ENCODE results near the gene KCNQ4. TPM values are rescaled to one million over a fixed set of nuclear protein-coding genes. Genes with fewer than 3 reads are reported as not detected.

Gene KCNQ4
- total and polyA plus RNA-seq, 2 donors (not counting 3 experiments of a cell fraction or from before 2014, with no cell fraction given) = 0.06 to 0.07 TPM

DNA sequence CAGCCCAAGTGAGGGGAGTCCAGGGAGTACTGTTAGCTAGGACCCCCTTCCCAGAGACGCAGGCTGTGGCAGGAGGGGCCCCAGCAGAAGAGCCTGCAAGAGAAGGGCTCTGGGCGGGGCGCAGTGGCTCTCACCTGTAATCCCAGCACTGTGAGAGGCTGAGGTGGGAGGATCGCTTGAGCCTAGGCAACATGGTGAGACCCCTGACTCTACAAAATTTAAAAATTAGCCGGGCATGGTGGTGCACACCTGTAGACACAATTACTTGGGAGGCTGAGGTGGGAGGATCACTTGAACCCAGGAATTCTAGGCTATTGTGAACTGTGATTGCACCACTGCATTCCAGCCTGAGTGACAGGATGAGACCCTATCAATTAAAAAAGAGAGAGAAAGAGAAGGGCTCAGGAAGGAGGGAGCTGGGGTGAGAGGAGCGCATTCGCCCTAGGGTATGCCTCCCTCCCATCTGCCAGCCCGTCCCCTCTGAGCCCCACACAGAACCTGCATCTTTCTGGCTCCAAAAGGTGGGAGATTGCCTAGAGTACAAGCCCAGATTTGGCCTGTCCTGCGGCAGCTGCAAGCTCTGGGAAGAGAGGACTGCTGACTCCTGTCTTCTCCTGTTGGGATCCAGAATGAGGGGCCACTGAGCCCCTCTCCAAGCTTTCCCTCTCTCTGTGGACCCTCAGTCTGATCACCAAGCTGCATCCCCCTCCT lies 3.6 kb downstream of the KCNQ4 start:
- no peak for FAIRE-seq
- Histone ChIP-seq H3K4me2 (ENCODE audit: insufficient read depth, low read length) (no peak overlapping the region), H3K27ac (ENCODE audit: insufficient read depth, low read depth, low read length) (no peak overlapping the region), H3K36me3 (ENCODE audit: control insufficient read depth in 2 of 2, extremely low read depth in 1 of 2, insufficient read depth in 2 of 2, low read length in 2 of 2) (no peaks in the 10 kb centered on the region), H3K27me3 (ENCODE audit: control insufficient read depth in 2 of 2, insufficient read depth in 2 of 2, low read length in 2 of 2) (peaks cover 18 to 22% of the 10 kb centered on the region in 2 experiments), H3K9me1 (replicated peaks; ENCODE audit: control insufficient read depth, extremely low read depth, insufficient read depth, low read length) (no peaks in the 10 kb centered on the region), H3K4me1 (ENCODE audit: control insufficient read depth, extremely low read depth, insufficient read depth, low read length) (no peaks in the 10 kb centered on the region), H4K20me1 (replicated peaks; ENCODE audit: control insufficient read depth, extremely low read depth, insufficient read depth, low read length) (no peaks in the 10 kb centered on the region), H3K4me3 (replicated peaks in 1 of 3; ENCODE audit: insufficient read depth in 1 of 3, low read depth in 1 of 3, low read length in 3 of 3) (no peak overlapping the region), H3K79me2 (ENCODE audit: control insufficient read depth, insufficient read depth, low read length) (no peaks in the 10 kb centered on the region), H2AFZ (ENCODE audit: low read depth, low read length) (no peak overlapping the region), H3K9ac (replicated peaks; ENCODE audit: extremely low read depth, insufficient read depth, low read length) (no peak overlapping the region), H3K9me3 (replicated peaks; ENCODE audit: control insufficient read depth, insufficient read depth, low read length) (no peaks in the 10 kb centered on the region)
- ChIA-PET POLR2A (no interaction called here), CTCF (interaction anchor here (0.8 to 1.7 kb wide), 3 partner anchors 13 to 64 kb away, joined by 3 to 8 read pairs (median 7); no protein-coding TSS in a partner anchor)
- DNase-seq (ENCODE audit: low read depth, low spot score) = no peak
- BruUV-seq (replicated peaks) = no TSS peak
- intact Hi-C loops (cut with micrococcal nuclease) (no loop called here), dilution Hi-C loops (cut with MboI; ENCODE audit: extremely low pct_ligation_motif_present, low sequenced_read_pairs) (no loop called here)
- no peak for TF ChIP-seq JUN (IDR thresholded peaks at IDR 0.05; ENCODE audit: borderline replicate concordance, insufficient read depth, insufficient read length, low read depth)
- TF ChIP-seq, protein P1, sequence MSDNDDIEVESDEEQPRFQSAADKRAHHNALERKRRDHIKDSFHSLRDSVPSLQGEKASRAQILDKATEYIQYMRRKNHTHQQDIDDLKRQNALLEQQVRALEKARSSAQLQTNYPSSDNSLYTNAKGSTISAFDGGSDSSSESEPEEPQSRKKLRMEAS (IDR thresholded peaks at IDR 0.05; ENCODE audit: insufficient read depth, insufficient read length) = no peak
- no peak for TF ChIP-seq POLR2A (IDR thresholded peaks at IDR 0.05; ENCODE audit: low read depth, low read length)
- TF ChIP-seq MYC (IDR thresholded peaks at IDR 0.05; ENCODE audit: low read depth, low read length) = no peak
- no peak for TF ChIP-seq EZH2 (IDR thresholded peaks at IDR 0.05; ENCODE audit: borderline replicate concordance, low read depth, low read length, severe bottlenecking)
- TF ChIP-seq GATA2 (IDR thresholded peaks at IDR 0.05; ENCODE audit: insufficient read depth, insufficient read length, low read depth, low read length) = no peak
- TF ChIP-seq POLR2AphosphoS5 (IDR thresholded peaks at IDR 0.05; ENCODE audit: insufficient read depth, low read depth, low read length) = no peak
- no peak for TF ChIP-seq FOS (IDR thresholded peaks at IDR 0.05; ENCODE audit: borderline replicate concordance, insufficient read depth, low read length)
- TF ChIP-seq CTCF (IDR thresholded peaks at IDR 0.05; ENCODE audit: extremely low read depth in 1 of 2, insufficient read depth in 1 of 2, low read depth in 1 of 2, low read length in 2 of 2) = no peak
